HG02973 (cell line): ENCODE measurements around the gene GPR107.
A peak's percentile ranks its signal among the peaks of the same experiment; 100 is the strongest.

Experiments used
- ATAC-seq: cut with Tn5 transposase; IDR thresholded peaks from one replicate; pipeline ENCODE4 v1.9.1; 2021; ENCODE audit warnings: moderate library complexity; ENCODE audit not compliant: unreplicated experiment

GPR107 gene

GRCh38 chr9:130107234-130107861 is 53.6 kb downstream of the GPR107 start:
- ATAC-seq, result no peak

GRCh38 chr9:130107955-130108354 is 54.2 kb downstream of the GPR107 start:
- ATAC-seq, result no peak

DNA sequence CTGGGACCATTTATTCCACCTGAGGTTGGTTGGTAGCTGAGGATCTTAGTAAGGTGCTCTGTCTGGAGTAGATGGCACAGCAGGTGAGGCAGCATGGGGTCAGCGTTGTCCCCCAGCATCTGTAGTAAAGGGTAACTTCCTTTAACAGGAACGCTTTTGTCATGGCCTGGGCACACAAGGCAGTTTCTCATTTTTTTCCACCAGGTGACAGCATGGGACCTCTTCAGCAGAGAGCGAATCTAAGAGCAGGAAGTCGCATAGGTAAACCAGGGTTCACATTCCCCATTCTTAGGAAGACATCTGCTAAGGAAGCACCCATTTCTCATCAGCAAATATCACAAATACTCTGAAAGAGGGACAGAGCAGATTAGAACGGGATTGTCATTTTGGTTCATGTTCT is 56.5 kb downstream of the GPR107 start:
- ATAC-seq, result no peak

- ATAC-seq, result no peak
Observed at GRCh38 chr9:130110596-130111021, 56.9 kb downstream of the GPR107 start.

GRCh38 chr9:130111786-130112537 is 58.3 kb downstream of the GPR107 start:
- ATAC-seq, result no peak

DNA sequence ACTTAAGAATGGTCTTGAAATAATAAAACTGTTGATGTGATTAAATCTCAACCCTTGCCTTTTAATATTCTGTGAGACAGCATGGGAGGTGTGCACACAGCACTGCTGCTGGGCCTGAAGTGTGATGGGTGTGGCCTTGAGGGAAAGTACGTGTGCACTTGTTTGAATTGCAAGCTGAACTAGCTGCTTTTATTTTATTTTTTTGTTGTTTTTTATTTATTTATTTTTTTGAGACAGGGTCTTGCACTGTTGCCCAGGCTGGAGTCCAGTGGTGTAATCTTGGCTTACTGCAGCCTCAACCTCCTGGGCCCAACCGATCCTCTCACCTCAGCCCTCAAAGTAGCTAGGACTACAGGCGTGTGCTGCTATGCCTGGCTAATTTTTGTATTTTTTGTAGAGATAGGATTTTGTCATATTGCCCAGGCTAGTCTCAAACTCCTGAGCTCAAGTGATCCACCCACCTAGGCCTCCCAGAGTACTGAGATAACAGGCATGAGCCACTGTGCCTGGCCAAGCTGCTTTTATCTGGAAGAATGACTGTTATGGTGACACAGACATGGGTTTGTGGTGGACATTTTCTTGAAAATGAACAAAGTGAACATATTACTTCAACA is 58.9 kb downstream of the GPR107 start:
- ATAC-seq, result no peak

- no peak for ATAC-seq
Observed at GRCh38 chr9:130114741-130115140, 61.0 kb downstream of the GPR107 start.

- ATAC-seq, result no peak
Observed at GRCh38 chr9:130116346-130116745, 62.6 kb downstream of the GPR107 start.

DNA sequence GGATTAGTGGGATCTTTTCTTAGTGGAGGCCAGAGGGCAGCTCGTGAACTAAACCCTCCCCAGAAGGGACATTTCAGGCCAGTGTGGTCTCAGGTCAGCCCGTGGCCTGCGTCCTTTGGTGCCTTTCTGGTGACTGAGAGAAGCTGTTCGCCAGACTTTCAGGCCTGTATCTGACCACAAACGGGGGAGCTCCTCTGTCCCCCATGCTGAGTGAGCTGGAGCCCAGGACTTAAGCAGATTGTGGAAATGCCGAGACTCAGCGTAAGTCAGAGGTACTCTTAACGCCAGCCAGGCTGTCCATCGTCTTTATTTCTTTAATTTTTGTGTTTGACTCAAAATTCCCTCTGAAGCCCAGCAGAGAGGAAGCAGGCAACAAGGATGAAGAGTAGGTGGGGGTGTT is 63.7 kb downstream of the GPR107 start:
- no peak for ATAC-seq

- no peak for ATAC-seq
Observed at GRCh38 chr9:130117816-130118632, 64.3 kb downstream of the GPR107 start.

GRCh38 chr9:130118841-130119518 is 65.3 kb downstream of the GPR107 start:
- ATAC-seq, result no peak

DNA sequence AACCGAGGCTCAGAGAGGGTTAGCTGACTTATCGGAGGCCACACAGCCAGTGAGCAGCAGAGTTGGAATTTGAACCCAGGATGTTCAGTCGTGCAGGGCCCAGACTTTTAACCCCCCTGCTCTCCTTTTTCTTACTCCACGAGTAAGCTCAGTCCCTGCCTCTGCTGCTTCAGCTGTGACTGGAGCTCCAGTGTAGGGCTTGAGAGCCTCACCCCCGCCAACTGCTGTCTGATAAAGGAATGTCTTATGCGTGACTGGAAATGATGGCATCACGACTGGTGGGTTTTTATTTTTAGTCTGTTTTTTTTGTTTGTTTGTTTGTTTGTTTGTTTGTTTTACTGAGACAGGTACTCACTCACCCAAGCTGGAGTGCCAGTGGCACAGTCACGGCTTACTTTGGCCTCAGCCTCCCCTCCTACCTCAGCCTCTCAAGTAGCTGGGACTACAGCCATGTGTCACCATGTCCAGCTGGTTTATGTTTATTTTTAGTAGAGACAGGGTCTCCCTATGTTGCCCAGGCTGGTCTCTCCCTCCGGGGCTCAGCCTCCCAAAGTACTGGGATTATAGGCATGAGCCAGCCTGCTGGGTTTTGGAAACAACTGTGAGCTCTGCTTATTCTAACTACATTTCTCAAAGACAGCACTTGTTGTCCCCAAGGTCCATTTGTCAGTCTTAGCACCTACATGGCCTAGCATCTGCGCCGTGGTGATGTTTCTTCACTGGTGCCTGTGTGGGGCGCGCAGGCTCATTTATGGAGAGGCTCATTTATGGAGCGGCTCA is 66.0 kb downstream of the GPR107 start:
- no peak for ATAC-seq

GRCh38 chr9:130120299-130120587 is 66.5 kb downstream of the GPR107 start:
- no peak for ATAC-seq

DNA sequence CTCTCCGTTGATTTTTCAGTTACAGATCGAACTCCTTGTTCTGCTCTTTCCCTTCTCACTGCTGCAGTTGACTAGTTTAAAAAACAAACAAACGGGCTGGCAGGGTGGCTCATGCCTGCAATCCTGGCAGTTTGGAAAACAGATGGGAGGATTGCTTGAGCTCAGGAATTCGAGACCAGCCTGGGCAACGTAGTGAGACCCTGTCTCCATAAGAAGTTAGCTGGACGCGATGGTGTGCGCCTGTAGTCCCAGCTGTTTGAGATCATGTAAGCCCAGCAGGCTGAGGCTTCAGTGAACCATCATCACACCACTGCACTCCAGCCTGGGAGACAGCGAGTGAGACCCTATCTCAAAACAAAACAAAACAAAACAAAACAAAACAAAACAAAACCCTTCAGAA is 67.1 kb downstream of the GPR107 start:
- no peak for ATAC-seq

DNA sequence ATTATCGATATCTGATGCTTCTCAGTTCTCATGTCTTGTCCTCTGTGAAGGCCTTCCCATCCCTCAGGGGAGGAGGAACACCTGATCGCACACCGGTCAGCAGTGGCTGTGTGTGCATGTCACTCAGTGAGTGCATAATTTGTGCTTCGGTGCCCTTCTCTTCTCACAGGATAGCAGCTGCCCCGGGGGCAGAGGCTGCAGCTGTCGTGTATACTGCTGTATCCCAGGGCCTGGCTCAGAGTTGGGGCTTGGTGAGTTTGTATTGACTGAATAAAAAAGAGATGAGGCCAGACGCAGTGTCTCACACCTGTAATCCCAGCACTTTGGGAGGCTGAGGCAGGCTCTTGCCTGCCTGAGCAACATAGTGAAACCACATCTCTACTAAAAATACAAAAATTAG is 68.8 kb downstream of the GPR107 start:
- ATAC-seq, result no peak

DNA sequence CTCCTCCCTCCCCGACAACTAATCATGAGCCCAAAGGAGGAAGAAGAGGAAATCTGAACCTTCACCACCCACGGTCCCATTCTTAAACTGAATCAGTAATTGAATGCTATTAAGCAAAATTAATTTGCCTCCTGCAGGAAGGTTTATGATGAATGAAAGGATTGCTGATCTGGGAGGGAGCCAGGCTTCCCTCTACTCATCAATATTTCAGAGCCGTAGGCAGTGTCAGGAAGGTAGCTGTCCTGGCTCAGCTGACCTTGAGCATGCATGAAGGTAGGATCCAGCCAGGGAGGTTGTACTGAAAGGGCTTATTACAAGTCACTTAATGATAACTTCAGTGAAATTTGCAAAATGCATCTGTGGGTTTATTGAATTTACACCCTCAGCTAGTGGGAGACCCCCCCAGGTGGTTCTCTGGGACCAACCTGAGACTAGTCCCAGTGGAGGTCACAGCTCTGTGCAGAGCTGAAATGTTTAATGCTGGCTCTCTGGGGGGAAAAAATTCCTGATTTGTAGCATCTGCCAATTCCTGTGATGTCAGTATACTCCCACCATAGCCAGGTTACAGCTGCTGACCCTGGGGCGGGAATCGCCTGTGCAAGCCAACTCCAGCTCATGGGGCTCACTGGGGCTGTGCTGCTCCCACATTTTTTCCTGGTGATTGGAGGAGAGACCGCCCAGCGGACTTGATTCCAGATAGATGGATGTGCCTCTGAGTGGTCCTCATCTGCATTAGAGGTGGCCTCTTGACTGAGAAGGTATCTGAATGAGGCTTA is 70.6 kb downstream of the GPR107 start:
- ATAC-seq, result no peak

GRCh38 chr9:130126721-130127433 is 73.2 kb downstream of the GPR107 start:
- ATAC-seq, result no peak

DNA sequence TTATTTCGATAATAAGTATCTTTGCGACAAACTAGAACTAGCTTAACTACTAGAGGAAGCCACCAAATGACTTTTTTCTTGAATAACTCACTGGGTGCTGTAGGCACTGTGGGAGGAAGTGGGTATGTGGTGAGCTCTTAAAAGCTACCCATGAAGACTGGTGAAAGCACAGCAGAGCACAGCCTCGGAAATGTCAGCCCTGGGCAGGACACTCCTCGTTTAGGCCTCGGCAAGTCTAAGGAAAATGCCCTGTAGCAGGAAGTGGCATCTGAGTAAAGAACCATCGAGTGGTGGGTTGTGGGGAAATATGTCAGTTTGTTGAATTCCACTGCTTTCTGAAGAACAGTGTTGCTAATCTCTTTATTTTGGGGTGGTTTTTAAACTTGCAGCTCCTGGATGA is 74.5 kb downstream of the GPR107 start:
- peak; percentile 41 for ATAC-seq
